Activated CD4-positive, alpha-beta T cell treated with anti-CD3 and anti-CD28 coated beads, Interleukin-2, amount 50 U/mL, for 16 hours (primary cell): ENCODE data around the gene FIGN.

Source experiments
- DNase-seq: peaks from one replicate; pipeline ENCODE4 v3.0.0-alpha.2; 2020

FIGN gene

DNA sequence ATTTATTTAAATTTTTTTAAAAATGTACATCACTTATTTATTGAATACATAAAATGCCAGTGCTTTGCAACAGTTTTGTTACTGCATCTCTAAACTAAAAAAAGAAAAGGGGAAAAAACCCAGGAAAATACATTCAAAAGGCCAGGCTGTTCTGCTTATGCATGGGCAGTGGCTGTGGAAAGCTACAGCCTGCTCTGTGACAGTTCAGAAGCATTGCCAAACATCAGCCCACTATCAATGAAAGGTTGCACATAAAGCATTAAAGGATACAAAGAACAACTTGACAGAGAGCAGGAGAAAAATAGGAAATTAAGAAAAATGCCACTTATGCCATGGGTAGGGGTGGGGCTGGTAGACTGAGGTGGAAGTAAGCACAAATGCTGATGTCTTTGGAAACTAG, 128.2 kb downstream of the FIGN start:
- no peak for DNase-seq

DNA sequence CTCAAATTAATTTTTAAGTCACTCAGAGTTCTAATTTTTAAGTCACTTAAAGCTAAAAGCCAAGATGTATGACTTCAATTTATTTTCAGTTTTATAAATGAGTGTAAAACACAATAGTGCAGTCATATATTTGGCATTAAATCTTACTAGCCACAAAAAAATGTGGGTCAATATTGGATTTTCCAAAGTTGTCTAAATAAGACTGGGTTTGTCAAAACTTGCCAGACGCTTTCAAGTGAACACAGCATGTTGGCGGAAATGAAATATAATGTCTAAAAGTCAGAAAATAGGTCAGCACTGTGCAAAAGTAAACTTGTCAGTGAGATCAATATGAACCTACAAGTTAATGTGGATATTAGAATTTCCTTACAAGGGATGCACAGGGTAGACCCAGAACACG, 128.9 kb downstream of the FIGN start:
- DNase-seq, result no peak

DNA sequence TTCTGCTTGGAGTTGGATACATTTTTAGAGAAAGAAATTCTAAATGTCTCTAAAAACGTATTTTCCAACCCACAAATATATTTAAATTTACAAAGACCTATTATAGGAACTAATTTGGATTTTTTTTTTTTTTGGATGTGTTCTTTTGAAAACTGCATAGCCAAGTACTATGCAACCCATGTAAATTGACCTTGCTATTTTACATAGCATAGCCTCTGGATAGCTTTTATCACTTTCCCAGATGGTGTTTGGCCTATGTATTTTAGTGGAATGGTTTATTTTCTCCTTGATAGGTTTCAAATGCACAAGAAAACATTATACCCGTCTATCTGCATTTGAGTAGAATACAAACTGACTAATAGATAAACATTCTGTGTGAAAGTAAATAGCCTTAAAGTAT, 130.0 kb downstream of the FIGN start:
- DNase-seq, result no peak

DNA sequence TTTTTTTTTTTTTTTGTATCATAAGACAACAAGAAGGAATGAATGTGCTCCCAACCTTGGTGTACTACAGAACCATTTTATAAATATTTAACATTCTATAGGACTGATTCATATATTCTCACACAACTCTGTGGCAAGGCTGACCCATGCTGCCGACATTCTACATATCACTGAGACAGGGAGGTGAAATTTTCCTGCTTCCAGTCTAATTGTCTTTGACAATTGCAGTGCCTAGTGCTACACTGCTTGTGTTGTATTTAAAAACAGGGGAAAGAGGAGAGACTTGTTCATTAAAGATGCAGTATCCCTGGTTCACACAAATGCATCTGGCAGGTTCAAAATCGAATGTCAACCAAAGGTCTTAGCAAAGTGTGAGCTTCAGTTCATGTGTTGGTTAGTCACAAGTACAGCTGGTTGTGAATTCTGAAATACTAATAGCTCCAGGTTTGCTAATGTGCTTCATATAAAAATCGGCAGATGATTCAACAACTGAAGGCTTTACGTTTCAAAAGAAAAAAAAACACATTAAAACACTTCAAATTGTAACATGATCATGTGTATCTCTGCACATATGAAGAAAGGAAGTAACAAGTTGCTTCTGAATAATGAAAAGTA, 130.8 kb downstream of the FIGN start:
- DNase-seq, result no peak

DNA sequence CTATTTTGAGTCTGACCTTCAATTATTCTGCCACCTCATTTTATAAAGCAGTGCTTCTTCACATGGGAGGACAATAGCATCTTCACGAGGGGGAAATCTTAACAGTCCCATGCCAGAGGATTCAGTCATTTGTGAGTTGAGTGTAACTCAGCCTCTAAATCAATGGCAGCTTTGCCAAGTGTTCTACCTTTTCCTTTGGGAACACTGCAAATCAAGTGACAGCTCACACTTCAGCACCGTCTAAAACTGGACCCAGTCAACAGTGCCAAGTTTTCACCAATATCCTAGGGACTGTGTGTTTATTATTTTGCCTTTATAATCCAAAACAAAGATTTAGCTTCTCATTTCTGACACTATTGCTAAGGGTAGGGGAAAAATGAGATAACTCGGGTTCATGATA, 133.6 kb downstream of the FIGN start:
- DNase-seq, result no peak

DNA sequence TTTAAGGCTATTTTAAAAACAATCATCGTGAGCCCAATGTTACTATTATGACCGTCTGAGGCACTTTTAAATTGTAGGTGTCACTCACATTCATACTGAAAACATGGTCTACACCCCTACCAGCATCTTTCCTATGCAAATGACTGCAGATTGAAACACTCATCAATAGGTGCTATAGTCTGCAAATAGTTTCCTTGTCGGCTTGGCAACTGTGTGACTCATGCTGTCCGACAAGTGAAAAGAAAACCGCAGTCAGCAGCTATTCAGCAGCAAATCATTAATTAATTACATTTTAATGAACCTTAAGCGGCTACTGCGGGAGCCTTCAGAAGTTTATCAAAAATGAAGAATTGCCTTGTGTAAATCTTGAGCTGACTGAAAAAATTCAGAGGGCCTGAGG, 134.4 kb downstream of the FIGN start:
- no peak for DNase-seq

DNA sequence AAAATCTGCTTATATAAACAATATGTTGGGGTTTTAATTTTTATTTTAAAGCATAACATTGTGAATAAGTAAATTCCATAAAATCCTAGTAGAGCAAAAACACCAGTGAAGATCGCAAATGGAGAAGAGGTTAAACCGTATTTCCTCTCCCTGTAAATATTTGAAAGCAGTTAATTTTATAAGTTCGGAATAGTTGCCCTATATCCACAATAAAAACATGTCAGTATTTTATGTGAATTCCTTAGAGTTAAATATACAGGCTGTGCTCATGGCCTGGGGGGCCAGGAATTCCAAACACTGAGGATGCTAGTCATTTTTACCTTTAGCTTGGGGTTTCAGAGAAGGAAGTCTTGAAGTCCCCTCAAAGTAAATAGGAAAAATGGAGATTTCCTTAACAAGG, 135.0 kb downstream of the FIGN start:
- no peak for DNase-seq

DNA sequence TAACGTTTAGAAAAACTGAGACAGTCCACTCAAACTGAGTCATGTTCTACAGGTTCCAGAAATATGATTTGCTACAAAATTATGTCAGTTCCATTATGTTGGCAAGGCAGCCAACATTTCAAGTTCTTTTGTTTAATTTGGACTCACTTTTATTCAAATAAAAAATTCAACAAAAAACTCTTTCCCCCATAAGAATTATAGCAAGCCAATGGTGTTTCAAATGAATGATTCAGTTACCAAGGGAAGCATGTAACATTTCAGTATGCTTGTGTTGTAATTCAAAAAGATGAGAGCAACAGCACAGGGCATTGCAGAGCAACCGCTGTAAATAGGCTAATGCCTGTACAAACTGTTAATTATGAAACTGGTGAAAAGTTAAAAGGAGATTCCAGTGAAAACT, 140.8 kb downstream of the FIGN start:
- DNase-seq, result no peak

DNA sequence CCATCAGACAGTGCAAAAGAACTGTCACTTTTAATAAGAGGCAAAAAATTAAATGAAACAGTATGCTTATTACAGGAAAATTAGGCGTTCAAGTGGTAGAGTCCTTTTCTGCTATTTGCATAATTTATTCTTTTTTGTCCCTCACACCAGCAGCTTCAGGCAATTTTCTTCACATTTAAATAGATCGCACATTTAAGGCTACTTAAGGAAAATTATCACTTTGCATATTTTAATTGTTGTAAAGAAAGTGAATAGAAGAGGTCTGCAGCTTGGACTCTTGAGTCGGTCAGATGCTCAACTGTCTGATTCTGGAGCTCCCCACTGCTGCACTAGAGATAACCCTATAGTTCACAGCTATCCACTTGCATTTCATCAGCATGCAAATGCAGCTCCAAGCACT, 141.3 kb downstream of the FIGN start:
- DNase-seq, result no peak

DNA sequence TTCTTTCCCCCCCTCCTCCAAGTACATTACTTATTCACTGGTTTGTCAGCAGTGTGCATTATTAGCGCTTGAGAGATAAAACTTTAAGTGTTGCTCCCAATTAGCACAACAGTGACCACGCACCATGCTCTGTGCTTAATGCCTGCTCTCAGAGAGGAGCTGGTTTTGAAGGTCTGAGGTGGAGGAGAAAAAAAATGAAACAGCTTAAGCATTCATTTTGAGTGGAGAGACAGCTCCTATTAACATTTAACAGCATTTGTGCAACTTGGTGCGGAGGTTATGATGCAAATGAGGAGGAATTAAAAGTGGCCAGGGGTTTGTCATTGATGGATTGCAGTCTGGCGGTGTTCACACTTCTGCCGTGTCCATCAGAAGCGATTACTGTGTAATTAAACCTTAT, 141.8 kb downstream of the FIGN start:
- no peak for DNase-seq

DNA sequence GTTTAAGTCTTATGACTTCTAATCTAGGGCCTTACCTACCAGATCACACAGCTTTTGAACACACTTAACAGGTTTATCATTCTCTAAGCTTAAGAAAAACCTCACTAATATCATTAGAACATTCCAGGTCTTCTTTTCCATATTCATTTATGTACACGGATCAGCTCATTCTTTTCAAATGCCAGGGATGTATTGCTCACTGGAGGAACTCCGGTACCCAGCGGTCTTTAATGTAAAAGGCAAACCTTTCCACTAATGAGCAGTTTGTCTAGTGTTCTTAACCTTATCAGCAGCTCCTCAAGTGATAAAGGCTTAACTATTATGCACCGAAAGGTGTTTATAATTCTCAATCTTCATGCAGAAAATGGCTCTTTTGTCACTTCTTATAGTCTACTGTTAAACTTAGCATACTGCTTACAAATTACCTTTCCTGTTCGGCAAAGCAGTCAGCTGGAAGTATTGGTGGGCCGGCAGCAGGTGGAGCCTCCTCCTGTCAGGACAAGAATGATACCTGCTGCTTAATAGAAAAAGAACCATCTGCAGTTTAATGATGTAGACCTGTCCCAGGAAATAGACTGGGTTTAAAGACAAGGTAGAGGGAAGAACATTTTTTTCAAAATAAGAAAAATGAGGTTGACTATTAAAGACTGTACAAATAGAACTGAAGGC, 142.7 kb downstream of the FIGN start:
- DNase-seq, result no peak

DNA sequence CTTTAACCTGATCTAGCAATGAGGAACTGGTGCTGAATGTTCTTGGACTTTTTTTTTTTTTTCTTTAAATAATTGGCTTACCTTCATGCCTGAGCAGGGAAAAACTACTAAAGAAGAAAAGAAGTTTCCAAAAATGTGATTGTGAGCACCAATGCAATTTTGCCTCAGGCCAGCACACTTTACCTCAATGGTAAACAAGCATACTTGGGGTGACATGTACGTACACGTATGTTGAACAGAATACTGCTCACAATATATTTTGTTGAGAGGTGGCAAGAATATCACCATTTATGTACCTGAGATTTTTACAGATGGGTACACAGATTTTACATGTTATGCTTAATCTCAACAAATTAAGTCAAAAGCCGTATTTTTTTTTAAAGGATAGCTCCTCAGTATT, 144.3 kb downstream of the FIGN start:
- DNase-seq, result no peak

DNA sequence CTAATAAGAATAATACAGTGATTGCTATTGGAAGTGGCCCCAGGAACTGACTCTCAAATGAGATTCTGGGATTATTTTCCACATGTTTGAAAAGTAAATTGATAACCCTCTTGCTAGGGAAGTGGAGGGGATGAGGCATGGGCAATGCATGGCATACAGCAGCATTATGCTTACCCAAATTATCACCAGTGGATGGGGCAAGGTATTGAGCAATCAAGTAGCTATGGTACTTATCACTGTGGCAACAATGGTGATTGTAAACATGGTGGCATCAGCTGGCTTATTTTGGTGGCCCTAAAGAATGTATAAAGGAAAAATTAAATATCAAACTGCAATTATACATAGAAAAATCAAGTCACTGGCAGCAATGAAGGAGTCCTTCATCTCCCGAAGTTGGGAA, 155.1 kb downstream of the FIGN start:
- no peak for DNase-seq

DNA sequence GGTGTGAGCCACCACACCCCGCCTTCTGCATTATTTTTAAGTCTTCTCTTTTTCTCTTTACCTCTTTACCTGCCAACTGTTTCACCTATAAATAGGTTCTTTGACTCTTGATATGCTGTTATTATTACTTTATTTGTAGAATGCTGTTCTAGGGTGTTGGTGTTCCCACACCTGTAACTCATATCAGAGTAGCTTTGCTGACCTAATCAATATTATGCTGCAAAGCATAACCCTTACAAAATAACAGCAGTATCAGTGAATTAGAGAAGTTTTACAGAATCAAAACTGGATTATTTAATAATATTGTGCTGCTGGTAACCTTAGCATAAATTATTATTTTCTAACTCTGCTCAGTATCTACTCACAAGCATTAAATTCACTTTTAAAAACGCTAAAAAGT, 161.5 kb downstream of the FIGN start:
- DNase-seq, result no peak

DNA sequence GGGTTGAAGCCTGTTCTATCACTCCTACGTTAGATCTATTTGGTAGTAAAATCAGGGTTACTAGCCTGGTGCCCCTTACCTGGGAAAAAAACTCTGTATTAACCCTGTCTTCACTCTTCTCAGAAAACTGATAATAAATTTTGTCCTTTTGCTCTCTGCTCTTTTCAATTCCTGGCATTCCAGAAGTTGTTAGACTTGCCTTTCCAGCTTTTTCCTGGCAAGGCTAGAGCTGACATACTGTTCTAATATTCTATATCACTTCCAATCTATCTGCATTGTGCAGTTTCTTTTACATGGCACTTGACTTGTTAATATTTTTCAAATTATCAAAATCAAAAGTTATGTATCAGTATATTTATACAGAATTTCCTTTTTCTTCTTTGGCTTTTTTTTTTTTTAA, 162.2 kb downstream of the FIGN start:
- DNase-seq, result no peak

DNA sequence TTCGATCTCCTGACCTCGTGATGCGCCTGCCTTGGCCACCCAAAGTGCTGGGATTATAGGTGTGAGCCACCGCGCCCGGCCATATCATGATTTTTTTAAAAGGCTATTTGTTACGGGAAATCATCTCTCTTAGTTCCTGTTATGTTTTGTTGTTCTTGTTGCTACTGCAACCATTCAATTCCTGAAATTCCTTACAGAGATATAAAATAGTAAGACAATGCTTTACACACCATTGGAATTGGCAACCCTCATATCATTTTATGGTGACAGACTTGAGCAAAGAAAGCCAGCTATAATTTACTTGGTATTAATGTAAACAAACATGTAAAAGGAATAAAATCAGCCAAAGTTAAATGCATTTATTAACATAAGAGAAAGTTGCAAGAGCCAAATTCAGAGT, 163.0 kb downstream of the FIGN start:
- no peak for DNase-seq

DNA sequence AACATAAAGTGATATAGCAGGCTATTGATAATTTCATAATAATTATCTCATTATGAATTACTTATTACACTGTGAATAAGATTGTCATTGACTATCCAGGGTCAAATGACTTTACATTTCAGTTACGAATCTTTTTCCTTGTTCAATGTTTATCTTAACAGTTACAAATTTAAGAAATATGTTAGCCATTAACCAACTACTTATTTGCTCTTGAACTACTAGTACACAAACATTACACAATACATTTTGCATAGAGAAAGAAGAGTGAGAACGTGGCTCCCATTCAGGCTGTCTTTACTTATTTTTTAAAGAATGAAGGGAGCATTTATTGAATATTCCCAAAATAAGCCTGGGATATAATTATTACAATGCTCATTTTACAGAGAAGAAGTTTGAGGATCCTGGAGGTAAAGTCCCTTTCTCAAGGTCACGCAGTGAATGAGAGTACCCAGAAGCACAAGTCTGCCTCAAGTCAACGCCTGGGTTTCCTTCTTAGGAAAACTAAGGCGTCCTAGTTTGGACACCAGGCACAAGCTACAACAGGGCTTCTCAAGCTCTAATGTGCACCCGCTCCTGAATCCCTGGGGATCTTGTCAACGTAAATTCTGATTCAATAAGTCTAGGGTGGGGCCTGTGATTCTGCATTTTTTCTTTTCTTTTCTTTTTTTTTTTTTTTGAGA, 164.2 kb downstream of the FIGN start:
- no peak for DNase-seq

DNA sequence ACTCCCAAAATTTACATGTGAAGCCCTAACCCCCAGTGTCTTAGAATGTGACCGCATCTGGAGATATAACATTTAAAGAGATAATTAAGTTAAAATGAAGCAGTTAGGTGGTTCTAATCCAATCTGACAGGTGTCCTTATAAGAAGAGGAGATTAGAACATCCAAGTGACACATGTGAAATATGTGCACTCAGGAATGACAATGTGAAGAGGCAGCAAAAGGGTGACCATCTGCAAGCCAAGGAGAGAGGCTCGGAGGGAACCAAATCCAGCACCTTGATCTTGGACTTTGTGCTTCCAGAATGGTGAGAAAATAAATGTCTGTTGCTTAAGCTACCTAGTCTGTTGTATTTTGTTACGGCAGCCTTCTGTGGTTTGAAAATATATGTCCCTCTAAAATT, 165.4 kb downstream of the FIGN start:
- no peak for DNase-seq

DNA sequence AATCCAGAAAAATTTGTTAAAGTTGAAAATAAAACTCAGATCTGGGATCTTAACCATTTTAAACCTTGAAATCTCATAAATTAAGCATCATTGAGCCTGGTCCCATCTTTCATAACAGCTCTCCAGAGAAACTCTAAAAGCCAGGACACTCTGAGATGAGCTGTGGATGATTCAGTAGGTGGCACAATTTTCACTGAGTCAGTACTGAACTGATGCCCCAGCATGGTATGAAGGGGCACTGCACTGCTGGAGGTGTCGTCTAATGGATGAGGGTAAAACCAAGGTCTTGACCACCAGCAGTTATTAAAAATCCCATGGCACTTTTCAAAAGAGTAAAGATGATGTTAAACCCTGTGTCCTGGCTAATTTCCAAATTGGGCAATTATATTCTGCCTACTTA, 170.6 kb downstream of the FIGN start:
- no peak for DNase-seq

DNA sequence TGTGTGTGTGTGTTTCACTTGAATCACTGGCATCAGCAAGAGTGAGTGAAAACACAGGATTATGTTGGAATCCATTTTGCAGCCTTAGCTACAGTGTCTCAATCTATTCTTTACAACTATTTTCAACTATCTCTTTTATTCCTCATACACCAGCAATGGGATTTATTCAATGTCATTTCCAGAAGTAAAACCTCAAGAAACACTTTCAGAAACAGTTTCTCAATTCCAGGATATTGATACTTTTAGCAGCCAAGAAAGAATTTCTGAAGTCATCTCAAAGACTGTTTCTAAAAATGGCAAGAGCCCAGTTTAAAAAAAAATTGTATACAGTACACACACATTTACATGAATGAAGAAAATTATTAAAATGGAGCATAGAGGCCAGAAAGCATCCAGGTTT, 171.6 kb downstream of the FIGN start:
- DNase-seq, result no peak

DNA sequence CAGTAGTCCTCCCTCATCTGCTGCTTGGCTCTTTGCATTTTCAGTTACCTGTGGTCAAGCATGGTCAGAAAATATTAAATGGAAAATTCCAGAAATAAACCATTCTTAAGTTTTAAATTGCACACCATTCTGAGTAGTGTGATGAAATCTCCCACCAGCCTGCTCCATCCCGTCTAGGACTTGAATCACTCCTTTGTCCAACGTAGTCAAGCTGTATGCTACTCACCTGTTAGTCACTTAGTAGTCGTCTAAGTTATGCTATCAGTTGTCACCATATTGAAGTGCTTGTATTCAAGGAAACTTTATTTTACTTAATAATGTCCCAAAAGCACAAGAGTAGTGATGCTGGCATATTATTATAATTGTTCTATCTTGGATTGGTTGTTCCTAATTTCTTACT, 172.5 kb downstream of the FIGN start:
- no peak for DNase-seq

DNA sequence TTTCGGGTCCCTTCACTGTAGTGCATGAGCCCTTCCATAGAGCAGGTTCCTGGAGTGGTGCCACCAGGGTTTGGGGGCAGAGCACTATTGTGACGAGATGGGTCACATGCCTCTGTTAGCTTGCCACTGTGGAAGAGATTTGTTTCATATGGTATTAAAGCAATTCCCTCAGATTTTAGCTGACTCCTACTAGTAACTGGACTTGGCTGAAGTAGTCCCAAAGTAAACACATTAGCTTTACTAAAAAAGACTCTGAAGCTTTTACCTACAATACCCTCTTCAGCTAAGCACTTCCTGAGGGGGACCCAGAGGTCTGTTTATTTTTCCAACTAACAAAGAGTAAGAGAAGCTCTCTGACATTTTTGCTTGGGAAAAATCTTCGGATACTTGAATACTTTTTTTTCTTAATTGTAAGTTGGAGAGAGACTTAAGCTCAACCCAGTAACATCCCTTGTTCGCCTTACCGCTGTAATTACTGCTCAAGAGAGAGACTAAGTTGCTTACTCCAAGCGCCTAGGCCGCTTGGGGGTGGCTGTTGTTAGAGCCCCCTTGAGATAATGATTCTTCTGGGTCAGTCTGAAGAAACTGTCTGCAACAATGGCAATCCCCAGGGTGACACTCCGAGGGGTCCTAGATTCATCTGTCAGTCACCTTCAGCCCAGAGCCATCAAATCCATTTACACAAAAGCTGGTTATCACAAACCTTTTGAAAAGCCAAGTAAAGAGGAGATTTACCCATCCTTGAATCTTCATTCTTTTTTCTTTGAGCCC, 177.4 kb downstream of the FIGN start:
- no peak for DNase-seq

DNA sequence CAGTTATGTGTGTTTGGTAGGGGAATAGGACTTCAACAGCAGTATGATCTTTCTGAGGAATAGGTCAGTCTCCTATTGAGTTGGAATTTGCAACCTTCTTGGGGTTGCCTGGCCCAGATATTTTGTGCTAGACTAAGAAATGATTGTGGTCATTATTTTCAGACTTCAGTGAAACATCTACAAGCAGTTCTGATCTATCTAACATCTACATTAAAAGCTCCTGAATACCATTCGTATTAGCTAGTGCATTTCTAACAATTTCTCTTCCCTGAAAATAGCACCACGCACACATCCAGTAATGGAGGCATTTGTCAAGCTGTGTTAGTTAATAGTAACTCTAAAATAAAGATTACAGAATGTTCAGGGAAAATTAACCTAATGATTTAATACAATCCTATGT, 179.3 kb downstream of the FIGN start:
- DNase-seq, result no peak

DNA sequence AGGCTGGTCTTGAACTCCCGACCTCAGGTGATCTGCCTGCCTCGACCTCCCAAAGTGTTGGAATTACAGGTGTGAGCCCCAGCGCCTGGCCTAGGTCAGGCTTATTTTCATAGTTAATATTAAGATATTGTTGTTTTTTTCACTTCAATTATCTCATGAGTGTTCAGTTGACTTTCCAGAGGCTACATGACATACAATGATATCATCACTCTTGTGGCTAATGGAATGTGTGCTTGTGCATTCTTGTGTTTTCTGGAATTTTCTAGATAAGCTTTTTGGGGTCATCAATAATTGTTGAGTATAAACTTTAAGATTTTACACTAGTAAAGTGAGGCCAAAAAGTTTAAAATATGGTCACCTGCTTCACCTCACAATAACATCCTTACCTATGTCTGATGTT, 180.9 kb downstream of the FIGN start:
- DNase-seq, result no peak
